H9 (cell line): ENCODE data around the gene SH3RF3. TPM values are rescaled to one million over a fixed set of nuclear protein-coding genes. Genes with fewer than 3 reads are reported as not detected.

Experiments used
- DNase-seq: peaks from one replicate; pipeline ENCODE4 v3.0.0-alpha.2; 2017
- H2AFZ ChIP-seq: one replicate; pipeline ENCODE4 v1.6.1; 2013; ENCODE audit warnings: mild to moderate bottlenecking, low read length, control low read depth, moderate library complexity
- H2AK5ac ChIP-seq: 2 replicates; pipeline ENCODE4 v1.6.1; 2013; ENCODE audit warnings: low read length, control low read depth, mixed read lengths; ENCODE audit not compliant: insufficient read length
- H2BK120ac ChIP-seq: one replicate; pipeline ENCODE4 v1.6.1; 2013; ENCODE audit warnings: low read depth, mild to moderate bottlenecking, low read length, control low read depth, inconsistent platforms; ENCODE audit not compliant: poor library complexity, severe bottlenecking
- H2BK12ac ChIP-seq: 2 replicates; pipeline ENCODE4 v1.6.1; 2013; ENCODE audit warnings: low read length, control low read depth, mixed read lengths, low read depth; ENCODE audit not compliant: insufficient read length
- H2BK15ac ChIP-seq: 2 replicates; pipeline ENCODE4 v1.6.1; 2013; ENCODE audit warnings: low read depth, low read length, control low read depth
- H2BK20ac ChIP-seq: one replicate; pipeline ENCODE4 v1.6.1; 2013; ENCODE audit warnings: low read depth, mild to moderate bottlenecking, low read length, control low read depth, inconsistent platforms; ENCODE audit not compliant: poor library complexity, severe bottlenecking
- H2BK5ac ChIP-seq: 2 replicates; pipeline ENCODE4 v1.6.1; 2013; ENCODE audit warnings: low read length, control low read depth, mixed read lengths; ENCODE audit not compliant: insufficient read length
- H3K14ac ChIP-seq: 2 replicates; pipeline ENCODE4 v1.6.1; 2013; ENCODE audit warnings: low read length, control low read depth; ENCODE audit not compliant: insufficient read depth
- H3K18ac ChIP-seq: 2 replicates; pipeline ENCODE4 v1.6.1; 2013; ENCODE audit warnings: low read depth, mild to moderate bottlenecking, mixed read lengths, low read length, control low read depth; ENCODE audit not compliant: insufficient read length
- H3K23ac ChIP-seq: 2 replicates; pipeline ENCODE4 v1.6.1; 2013; ENCODE audit warnings: low read length, control low read depth, mixed read lengths, low read depth; ENCODE audit not compliant: insufficient read length
- H3K23me2 ChIP-seq: 2 replicates; pipeline ENCODE4 v1.6.1; 2013; ENCODE audit warnings: low read depth, mild to moderate bottlenecking, mixed read lengths, low read length, control low read depth; ENCODE audit not compliant: insufficient read length, poor library complexity, severe bottlenecking
- H3K27ac ChIP-seq: 2 replicates; pipeline ENCODE4 v1.5.1; 2013; ENCODE audit warnings: low read length, control low read depth, mixed read lengths, low read depth; ENCODE audit not compliant: insufficient read length
- H3K27me3 ChIP-seq: 2 replicates; pipeline ENCODE4 v1.6.1; 2013; ENCODE audit warnings: low read length, control low read depth, inconsistent platforms; ENCODE audit not compliant: insufficient read depth
- H3K4ac ChIP-seq: 2 replicates; pipeline ENCODE4 v1.6.1; 2013; ENCODE audit warnings: low read depth, mild to moderate bottlenecking, control low read depth, inconsistent platforms, low read length, moderate library complexity
- H3K4me1 ChIP-seq: 2 replicates; pipeline ENCODE4 v1.6.1; 2013; ENCODE audit warnings: low read length, control low read depth, inconsistent platforms; ENCODE audit not compliant: insufficient read depth
- H3K4me2 ChIP-seq: 2 replicates; pipeline ENCODE4 v1.6.1; 2013; ENCODE audit warnings: low read length, control low read depth, mixed read lengths; ENCODE audit not compliant: insufficient read length, insufficient read depth
- H3K56ac ChIP-seq: 2 replicates; pipeline ENCODE4 v1.6.1; 2013; ENCODE audit warnings: low read depth, mild to moderate bottlenecking, mixed read lengths, low read length, control low read depth; ENCODE audit not compliant: insufficient read length
- H3K79me1 ChIP-seq: 2 replicates; pipeline ENCODE4 v1.6.1; 2013; ENCODE audit warnings: low read depth, mild to moderate bottlenecking, moderate library complexity, low read length, control low read depth, inconsistent platforms; ENCODE audit not compliant: insufficient read depth, poor library complexity, severe bottlenecking
- H3K79me2 ChIP-seq: 2 replicates; pipeline ENCODE4 v1.6.1; 2013; ENCODE audit warnings: low read length, control low read depth, inconsistent platforms; ENCODE audit not compliant: insufficient read depth
- H3K9ac ChIP-seq: 2 replicates; pipeline ENCODE4 v1.6.1; 2013; ENCODE audit warnings: low read length, control low read depth, mixed read lengths; ENCODE audit not compliant: insufficient read length; ENCODE audit errors: extremely low read depth
- H3K9me3 ChIP-seq: one replicate; pipeline ENCODE4 v1.6.1; 2013; ENCODE audit warnings: low read depth, low read length, inconsistent platforms; ENCODE audit not compliant: control insufficient read depth
- H3T11ph ChIP-seq: one replicate; pipeline ENCODE4 v1.6.1; 2013; ENCODE audit warnings: mild to moderate bottlenecking, low read length, control low read depth, inconsistent platforms
- H4K20me1 ChIP-seq: one replicate; pipeline ENCODE4 v1.6.1; 2013; ENCODE audit not compliant: control insufficient read depth, insufficient read length, insufficient read depth
- H4K5ac ChIP-seq: 2 replicates; pipeline ENCODE4 v1.6.1; 2013; ENCODE audit warnings: low read depth, mild to moderate bottlenecking, mixed read lengths, low read length, control low read depth; ENCODE audit not compliant: insufficient read length
- H4K8ac ChIP-seq: replicated peaks from 2 replicates; pipeline ENCODE4 v1.6.1; 2013; ENCODE audit warnings: low read length, control low read depth, mixed read lengths, low read depth; ENCODE audit not compliant: insufficient read length
- H4K91ac ChIP-seq: 2 replicates; pipeline ENCODE4 v1.6.1; 2013; ENCODE audit warnings: low read depth, mild to moderate bottlenecking, moderate library complexity, mixed read lengths, low read length, control low read depth; ENCODE audit not compliant: insufficient read length
- H3K27ac Mint-ChIP-seq, 3 experiments: 2 replicates in 2 of 3; 3 replicates in 1 of 3; pipeline ENCODE4 v1.8.0; 2020 to 2021; ENCODE audit warnings: mixed read lengths in 3 of 3, mild to moderate bottlenecking in 1 of 3, moderate library complexity in 1 of 3
- H3K27me3 Mint-ChIP-seq: 2 replicates; pipeline ENCODE4 v1.8.0; 2021; ENCODE audit warnings: low read depth, mild to moderate bottlenecking, moderate library complexity, mixed read lengths
- H3K36me3 Mint-ChIP-seq, 3 experiments: 2 replicates in 2 of 3; 3 replicates in 1 of 3; pipeline ENCODE4 v1.8.0; 2020 to 2021; ENCODE audit warnings: low read depth in 3 of 3, mixed read lengths in 3 of 3; ENCODE audit not compliant: insufficient read depth in 1 of 3
- H3K4me1 Mint-ChIP-seq, 2 experiments: 2 replicates each; pipeline ENCODE4 v1.8.0; 2020; ENCODE audit warnings: mixed read lengths in 2 of 2
- H3K4me3 Mint-ChIP-seq, 2 experiments: 2 replicates in 1 of 2; 3 replicates in 1 of 2; pipeline ENCODE4 v1.8.0; 2020 to 2021; ENCODE audit warnings: mild to moderate bottlenecking in 2 of 2, mixed read lengths in 2 of 2, moderate library complexity in 1 of 2
- H3K9me3 Mint-ChIP-seq, 2 experiments: 2 replicates in 1 of 2; 3 replicates in 1 of 2; pipeline ENCODE4 v1.8.0; 2020; ENCODE audit warnings: mild to moderate bottlenecking in 2 of 2, mixed read lengths in 2 of 2, moderate library complexity in 1 of 2
- CTCF ChIP-seq: fragments of 200-600 bp; sonication (generic); conservative IDR thresholded peaks from 3 replicates; pipeline ENCODE4 v1.8.0; 2021; ENCODE audit warnings: antibody characterized with exemption, mild to moderate bottlenecking
- WGBS: extraction: QIAGEN DNeasy Blood & Tissue Kit; methylation state at CpG from one replicate; pipeline ENCODE4 v1.1.7; 2013; ENCODE audit warnings: missing lambda C conversion rate, low lambda C conversion rate, mixed read lengths; ENCODE audit not compliant: insufficient read length; ENCODE audit errors: extremely low coverage; 5-methylcytosine and 5-hydroxymethylcytosine counted together
- total RNA-seq: library from RNA; stranded (reverse); gene quantifications from 2 replicates; pipeline ENCODE4 v1.2.1, GENCODE V29; 2021

The SH3RF3 gene
- total RNA-seq, 1 experiment from 2014 or later = 0.46 TPM

- Histone ChIP-seq H3K23ac (no peak overlapping the region), H2BK12ac (no peak overlapping the region), H2BK120ac (no peak overlapping the region), H3K4ac (no peak overlapping the region), H3K79me2 (no peaks in the 10 kb centered on the region), H3K56ac (no peak overlapping the region), H2BK20ac (no peak overlapping the region), H2AK5ac (no peak overlapping the region), H2AFZ (no peak overlapping the region), H3K14ac (no peak overlapping the region), H3K79me1 (no peaks in the 10 kb centered on the region), H3K4me2 (no peak overlapping the region), H4K8ac (no peak overlapping the region), H3K27me3 (no peaks in the 10 kb centered on the region), H3K18ac (no peak overlapping the region), H3K27ac (no peak overlapping the region), H4K5ac (no peak overlapping the region), H3K9ac (no peak overlapping the region), H2BK15ac (no peak overlapping the region), H3T11ph (no peak overlapping the region), H2BK5ac (no peak overlapping the region), H3K23me2 (no peaks in the 10 kb centered on the region), H4K20me1 (no peaks in the 10 kb centered on the region), H4K91ac (no peak overlapping the region), H3K9me3 (no peaks in the 10 kb centered on the region), H3K4me1 (0 out of 2 replicates have a peak, but pooled peaks cover under 1% of the 10 kb centered on the region)
- no peaks in the 10 kb centered on the region; the same call in none of the 2 replicates for H3K27me3 Mint-ChIP-seq
- peaks cover 5 to 15% of the 10 kb centered on the region in 2 experiments; a peak in 4 of 5 replicates for H3K9me3 Mint-ChIP-seq
- no CpG with 5 or more reads among the region's 5 CpGs for WGBS
- H3K4me1 Mint-ChIP-seq = peaks cover 0 to 5% of the 10 kb centered on the region in 2 experiments; a peak in 3 of 4 replicates
- peaks cover 0 to 12% (median 0%) of the 10 kb centered on the region in 3 experiments; a peak in 3 of 7 replicates for H3K36me3 Mint-ChIP-seq
- no peak for DNase-seq
- H3K27ac Mint-ChIP-seq = no peak overlapping the region
- no peak for TF ChIP-seq CTCF
- H3K4me3 Mint-ChIP-seq = no peak overlapping the region
These were observed 214.5 kb downstream of the SH3RF3 start for GRCh38 chr2:109343460-109343859.
